GM18520 (cell line): Measurements from ENCODE around the gene KLKB1.

ENCODE experiments used
- ATAC-seq: cut with Tn5 transposase; IDR thresholded peaks from one replicate; pipeline ENCODE4 v1.9.1; 2021; ENCODE audit not compliant: unreplicated experiment

The KLKB1 gene

GRCh38 chr4:186227221-186227620 lies at the start of gene KLKB1:
Gene KLKB1 (plus strand): TSS chr4:186227507. CDS start chr4:186228196, 689 bp downstream.
- no peak for ATAC-seq

GRCh38 chr4:186188107-186188506 lies 39.2 kb upstream of the KLKB1 start:
- ATAC-seq: no peak

GRCh38 chr4:186189656-186190055 lies 37.7 kb upstream of the KLKB1 start:
- ATAC-seq: no peak

- peak; percentile 13 for ATAC-seq
Measured at GRCh38 chr4:186190581-186191199, 36.6 kb upstream of the KLKB1 start.

GRCh38 chr4:186191200-186192065 lies 35.9 kb upstream of the KLKB1 start, which contains the start of gene CYP4V2:
Gene CYP4V2 (plus strand): TSS chr4:186191567. CDS start chr4:186191824, 257 bp downstream.
- ATAC-seq: peak; percentile 89

- no peak for ATAC-seq
Measured at GRCh38 chr4:186192066-186192612, 35.2 kb upstream of the KLKB1 start.

GRCh38 chr4:186193851-186194250 lies 33.5 kb upstream of the KLKB1 start:
- no peak for ATAC-seq

GRCh38 chr4:186196063-186196462 lies 31.2 kb upstream of the KLKB1 start:
- no peak for ATAC-seq

- no peak for ATAC-seq
Measured at GRCh38 chr4:186200516-186200915, 26.8 kb upstream of the KLKB1 start.

- ATAC-seq: no peak
Measured at GRCh38 chr4:186201010-186201409, 26.3 kb upstream of the KLKB1 start.

- peak; percentile 94 for ATAC-seq
Measured at GRCh38 chr4:186201535-186202230, 25.6 kb upstream of the KLKB1 start.

GRCh38 chr4:186202490-186203140 lies 24.7 kb upstream of the KLKB1 start:
- no peak for ATAC-seq

GRCh38 chr4:186203406-186203805 lies 23.9 kb upstream of the KLKB1 start:
- no peak for ATAC-seq

GRCh38 chr4:186204103-186204559 lies 23.2 kb upstream of the KLKB1 start:
- no peak for ATAC-seq

- no peak for ATAC-seq
Measured at GRCh38 chr4:186204686-186205085, 22.6 kb upstream of the KLKB1 start.

GRCh38 chr4:186205156-186205555 lies 22.2 kb upstream of the KLKB1 start:
- ATAC-seq: no peak

- no peak for ATAC-seq
Measured at GRCh38 chr4:186216465-186217024, 10.8 kb upstream of the KLKB1 start.

GRCh38 chr4:186217733-186218293 lies 9.5 kb upstream of the KLKB1 start:
- ATAC-seq: no peak

GRCh38 chr4:186221624-186222023 lies 5.7 kb upstream of the KLKB1 start:
- no peak for ATAC-seq

GRCh38 chr4:186225848-186226247 lies 1.5 kb upstream of the KLKB1 start:
- no peak for ATAC-seq
